Uterus (tissue), 2 donors: Measurements from ENCODE around the gene TRAPPC12.

Experiments
- POLR2A ChIP-seq, 2 donors: fragments of 450-650 bp; IDR thresholded peaks; one replicate each; pipeline ENCODE4 v1.6.1; 2016; ENCODE audit warnings: antibody characterized with exemption in 2 of 2, mild to moderate bottlenecking in 1 of 2, moderate library complexity in 1 of 2
- TF ChIP-seq, protein P1 (sequence below), 4 experiments: fragments of 200-600 bp in 2 of 4; fragments of 450-650 bp in 2 of 4; sonication (generic) in 2 of 4; IDR thresholded peaks; one replicate each; pipeline ENCODE4 v1.5.1; 2016 to 2019; ENCODE audit warnings: antibody characterized with exemption in 4 of 4, mild to moderate bottlenecking in 2 of 4, moderate library complexity in 1 of 4

- TF ChIP-seq, protein P1, sequence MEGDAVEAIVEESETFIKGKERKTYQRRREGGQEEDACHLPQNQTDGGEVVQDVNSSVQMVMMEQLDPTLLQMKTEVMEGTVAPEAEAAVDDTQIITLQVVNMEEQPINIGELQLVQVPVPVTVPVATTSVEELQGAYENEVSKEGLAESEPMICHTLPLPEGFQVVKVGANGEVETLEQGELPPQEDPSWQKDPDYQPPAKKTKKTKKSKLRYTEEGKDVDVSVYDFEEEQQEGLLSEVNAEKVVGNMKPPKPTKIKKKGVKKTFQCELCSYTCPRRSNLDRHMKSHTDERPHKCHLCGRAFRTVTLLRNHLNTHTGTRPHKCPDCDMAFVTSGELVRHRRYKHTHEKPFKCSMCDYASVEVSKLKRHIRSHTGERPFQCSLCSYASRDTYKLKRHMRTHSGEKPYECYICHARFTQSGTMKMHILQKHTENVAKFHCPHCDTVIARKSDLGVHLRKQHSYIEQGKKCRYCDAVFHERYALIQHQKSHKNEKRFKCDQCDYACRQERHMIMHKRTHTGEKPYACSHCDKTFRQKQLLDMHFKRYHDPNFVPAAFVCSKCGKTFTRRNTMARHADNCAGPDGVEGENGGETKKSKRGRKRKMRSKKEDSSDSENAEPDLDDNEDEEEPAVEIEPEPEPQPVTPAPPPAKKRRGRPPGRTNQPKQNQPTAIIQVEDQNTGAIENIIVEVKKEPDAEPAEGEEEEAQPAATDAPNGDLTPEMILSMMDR (IDR thresholded peaks at IDR 0.05): no peak
- no peak for TF ChIP-seq POLR2A (IDR thresholded peaks at IDR 0.05)
These were observed 27.0 kb downstream of the TRAPPC12 start for GRCh38 chr2:3406501-3406900.
